HG03378 (cell line): Measurements from ENCODE around the gene ABI3.
"Not testable (repeated sequence)": the region's sequence is repeated elsewhere in the genome, so short reads cannot be mapped to it uniquely, and the experiment has no call there.

Experiments
- ATAC-seq: cut with Tn5 transposase; IDR thresholded peaks from one replicate; pipeline ENCODE4 v1.9.1; 2021; ENCODE audit warnings: mild to moderate bottlenecking, moderate library complexity; ENCODE audit not compliant: unreplicated experiment

Gene ABI3, protein sequence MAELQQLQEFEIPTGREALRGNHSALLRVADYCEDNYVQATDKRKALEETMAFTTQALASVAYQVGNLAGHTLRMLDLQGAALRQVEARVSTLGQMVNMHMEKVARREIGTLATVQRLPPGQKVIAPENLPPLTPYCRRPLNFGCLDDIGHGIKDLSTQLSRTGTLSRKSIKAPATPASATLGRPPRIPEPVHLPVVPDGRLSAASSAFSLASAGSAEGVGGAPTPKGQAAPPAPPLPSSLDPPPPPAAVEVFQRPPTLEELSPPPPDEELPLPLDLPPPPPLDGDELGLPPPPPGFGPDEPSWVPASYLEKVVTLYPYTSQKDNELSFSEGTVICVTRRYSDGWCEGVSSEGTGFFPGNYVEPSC

DNA sequence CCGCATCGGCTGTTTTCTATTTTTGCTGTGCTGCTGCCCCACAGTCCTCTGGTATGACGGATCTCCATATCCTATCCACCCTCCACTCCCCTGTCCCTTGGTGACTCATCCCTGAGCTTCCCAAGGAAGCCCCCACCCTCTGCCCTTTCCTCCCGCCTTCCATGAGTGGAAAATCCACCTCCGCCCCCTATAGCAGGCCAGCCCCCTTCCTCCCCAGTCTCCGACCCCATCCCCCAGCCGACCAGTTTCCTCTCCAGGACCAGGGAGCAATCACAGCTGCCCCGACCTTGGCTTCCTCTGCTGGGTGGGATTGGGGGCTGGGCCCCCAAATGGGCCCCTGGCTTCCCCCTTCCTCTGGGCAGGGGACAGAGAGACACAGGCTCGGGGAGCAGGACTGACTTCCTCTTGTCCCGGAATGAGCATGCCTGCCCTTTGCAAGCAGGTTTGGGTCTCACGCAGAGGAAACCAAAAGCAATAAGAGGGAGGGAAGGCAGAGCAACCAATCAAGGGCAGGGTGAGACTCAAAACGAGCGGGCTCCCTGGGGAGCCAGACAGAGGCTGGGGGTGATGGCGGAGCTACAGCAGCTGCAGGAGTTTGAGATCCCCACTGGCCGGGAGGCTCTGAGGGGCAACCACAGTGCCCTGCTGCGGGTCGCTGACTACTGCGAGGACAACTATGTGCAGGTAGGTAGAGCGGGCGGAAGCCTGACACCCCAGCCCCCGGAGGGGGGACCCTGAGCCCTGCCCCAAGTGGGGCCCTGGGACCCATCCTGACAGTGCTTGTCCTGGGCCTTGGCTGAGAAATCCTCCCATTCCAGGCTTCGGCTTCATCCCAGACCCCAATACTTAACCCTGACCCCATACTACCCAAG, at the start of gene ABI3, which contains the start of gene GNGT2:
Gene ABI3 (plus strand): TSS at position 550 of the 872 bp plus-strand sequence. CDS start 18 bp downstream, at position 568.
Gene GNGT2 (minus strand): TSS at position 417 of the 872 bp plus-strand sequence. CDS start 3,152 bp downstream, outside the sequence.
- ATAC-seq = peak; percentile 58

- ATAC-seq = no peak
Observed at GRCh38 chr17:49162866-49163265, 47.6 kb upstream of the ABI3 start.

DNA sequence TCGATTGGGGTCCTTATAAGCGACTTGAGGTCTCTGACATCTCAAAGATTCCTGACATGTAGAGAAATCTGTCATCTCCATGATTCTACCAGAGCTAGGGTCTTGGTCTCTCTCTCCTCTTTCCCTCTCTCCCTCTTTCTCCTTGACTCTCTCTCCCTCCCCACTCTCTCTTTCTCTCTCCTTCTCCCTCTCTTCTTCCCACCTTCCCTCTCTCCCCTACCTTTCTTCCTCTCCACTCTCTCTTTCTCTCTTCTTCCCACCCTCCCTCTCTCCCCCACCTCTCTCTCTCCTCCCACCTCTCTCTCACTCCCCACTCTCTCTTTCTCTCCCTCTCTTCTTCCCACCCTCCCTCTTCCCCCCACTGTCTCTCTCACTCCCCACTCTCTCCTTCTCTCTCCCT, 45.4 kb upstream of the ABI3 start:
- no peak for ATAC-seq

DNA sequence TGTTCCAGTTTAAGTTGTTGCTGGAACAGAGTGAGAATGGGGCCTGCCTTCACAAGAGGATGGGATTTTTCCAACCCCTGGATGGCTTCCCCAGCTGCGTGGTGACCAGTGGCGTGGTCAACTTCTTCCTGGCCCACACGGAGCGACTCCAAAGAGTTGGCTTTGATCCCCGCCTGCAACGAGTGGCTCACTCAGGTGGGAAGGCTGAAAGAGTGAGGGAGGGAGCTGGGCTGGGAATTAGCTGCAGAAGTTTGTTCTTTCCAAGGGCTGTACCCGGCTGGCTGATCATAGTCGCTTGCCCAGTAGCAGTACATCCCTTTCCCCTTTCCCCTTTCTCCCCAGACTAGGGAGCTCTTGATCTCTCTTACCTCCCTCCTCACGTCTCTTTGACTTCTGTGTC, 41.8 kb upstream of the ABI3 start:
- ATAC-seq = no peak

DNA sequence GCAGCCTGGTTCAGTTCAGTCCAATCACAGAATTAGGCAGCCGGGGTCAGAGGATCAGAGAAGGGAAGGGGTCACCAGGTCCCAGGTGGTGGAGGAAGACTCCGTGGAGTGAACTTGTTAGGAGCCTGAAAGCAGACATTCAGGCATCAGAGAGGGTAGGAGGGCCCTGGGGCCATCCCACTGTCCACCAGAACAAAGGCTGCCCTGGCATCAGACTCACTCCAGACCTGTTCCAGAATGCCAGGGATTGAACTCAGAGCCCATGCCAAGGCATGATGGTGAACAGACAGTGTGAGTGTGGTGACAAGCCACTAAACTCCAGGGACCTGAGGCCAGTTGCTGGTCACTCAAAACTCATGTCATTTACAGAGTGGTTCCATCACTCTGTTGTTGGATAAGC, 40.3 kb upstream of the ABI3 start:
- ATAC-seq = no peak

DNA sequence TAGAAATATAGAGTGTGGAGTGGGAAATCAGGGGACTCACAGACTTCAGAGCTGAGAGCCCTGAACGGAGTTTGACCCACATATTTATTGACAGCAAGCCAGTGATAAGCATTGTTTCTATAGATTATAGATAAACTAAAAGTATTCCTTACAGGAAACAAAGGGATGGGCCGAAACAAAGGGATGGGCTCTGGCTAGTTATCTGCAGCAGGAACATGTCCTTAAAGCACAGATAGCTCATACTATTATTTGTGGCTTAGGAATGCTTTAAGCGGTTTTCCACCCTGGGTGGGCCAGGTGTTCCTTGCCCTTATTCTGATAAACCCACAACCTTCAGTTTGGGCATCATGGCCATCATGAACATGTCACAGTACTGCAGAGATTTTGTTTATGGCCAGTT, 39.8 kb upstream of the ABI3 start:
- not testable (repeated sequence) for ATAC-seq

DNA sequence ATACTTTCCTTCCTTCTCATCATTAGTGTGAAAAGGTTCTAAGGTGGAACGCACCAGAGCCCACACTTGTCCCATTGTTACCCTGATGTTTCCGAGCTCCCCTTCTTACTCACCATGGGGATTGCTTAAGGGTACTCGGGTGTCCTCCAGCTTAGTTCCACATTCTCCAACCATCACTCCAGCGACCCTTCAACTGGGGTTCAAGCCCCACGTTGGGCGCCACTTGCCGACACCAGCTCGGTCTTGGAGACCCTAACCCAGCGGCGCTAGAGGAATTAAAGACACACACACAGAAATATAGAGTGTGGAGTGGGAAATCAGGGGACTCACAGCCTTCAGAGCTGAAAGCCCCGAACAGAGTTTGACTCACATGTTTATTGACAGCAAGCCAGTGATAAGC, 34.5 kb upstream of the ABI3 start:
- ATAC-seq = not testable (repeated sequence)

DNA sequence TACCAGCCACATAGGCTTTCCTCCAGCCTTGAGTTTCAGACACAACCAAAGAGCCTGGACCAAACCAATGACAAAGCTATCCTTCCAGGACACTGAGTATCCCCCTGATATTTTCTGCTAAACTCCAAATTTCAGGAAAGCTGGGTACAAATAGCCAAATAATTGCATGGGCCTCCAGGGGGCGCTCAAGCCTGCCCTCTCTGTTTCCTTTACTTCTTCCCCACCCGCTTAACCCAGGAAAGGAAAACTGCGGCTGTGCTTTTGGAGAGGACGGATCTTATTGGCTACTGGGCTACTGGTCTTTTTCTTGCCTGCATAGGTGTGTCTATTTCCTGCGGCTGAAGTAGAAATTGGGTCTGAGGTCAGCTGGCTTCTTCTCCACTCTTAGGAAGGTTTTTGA, 30.2 kb upstream of the ABI3 start:
- ATAC-seq = no peak

- ATAC-seq = no peak
Observed at GRCh38 chr17:49180998-49181635, 29.4 kb upstream of the ABI3 start.

DNA sequence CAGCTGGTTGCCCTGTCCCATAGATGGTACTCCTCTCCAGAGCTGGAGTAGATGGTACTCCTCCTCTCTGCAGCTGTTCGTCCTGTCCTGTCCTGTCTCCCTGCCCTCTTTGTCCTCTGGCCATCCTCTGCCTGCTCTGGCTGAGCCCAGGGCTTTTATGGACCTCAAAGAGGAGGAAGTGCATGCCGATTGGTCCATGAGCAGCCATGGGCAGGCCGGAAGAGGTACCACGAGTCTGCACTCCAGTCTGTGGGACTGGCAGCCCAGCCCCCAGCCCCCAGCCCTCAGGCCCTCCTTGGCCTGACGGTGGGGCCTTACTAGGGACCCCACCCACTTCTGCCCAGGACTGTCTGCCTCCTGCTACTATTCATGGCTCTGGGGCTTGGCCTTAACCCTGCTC, 27.2 kb upstream of the ABI3 start:
- no peak for ATAC-seq

- ATAC-seq = no peak
Observed at GRCh38 chr17:49183801-49184200, 26.7 kb upstream of the ABI3 start.

DNA sequence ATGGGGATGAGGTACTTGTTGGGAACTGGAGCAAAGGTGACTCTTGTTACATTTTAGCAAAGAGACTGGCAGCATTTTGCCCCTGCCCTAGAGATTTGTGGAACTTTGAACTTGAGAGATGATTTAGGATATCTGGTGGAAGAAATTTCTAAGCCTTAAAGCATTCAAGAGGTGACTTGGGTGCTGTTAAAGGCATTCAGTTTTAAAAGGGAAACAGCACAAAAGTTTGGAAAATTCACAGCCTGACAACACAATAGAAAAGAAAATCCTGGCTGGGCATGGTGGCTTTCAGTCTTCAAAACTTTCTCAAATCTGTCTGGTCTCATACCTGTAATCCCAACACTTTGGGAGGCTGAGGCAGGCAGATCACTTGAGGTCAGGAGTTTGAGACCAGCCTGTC, 26.0 kb upstream of the ABI3 start:
- ATAC-seq = not testable (repeated sequence)

DNA sequence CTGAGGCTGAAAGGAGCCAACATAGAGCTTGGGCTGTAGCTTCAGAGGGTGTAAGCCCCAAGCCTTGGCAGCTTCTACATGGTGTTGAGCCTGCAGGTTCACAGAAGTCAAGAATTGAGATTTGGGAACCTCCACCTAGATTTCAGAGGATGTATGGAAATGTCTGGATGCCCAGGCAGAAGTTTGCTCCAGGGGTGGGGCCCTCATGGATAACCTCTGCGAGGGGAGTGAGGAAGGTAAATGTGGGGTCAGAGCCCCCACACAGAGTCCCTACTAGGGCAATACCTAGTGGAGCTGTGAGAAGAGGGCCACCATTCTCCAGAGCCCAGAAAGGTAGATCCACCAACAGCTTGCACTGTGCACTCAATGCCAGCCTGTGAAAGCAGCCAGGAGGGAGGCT, 25.1 kb upstream of the ABI3 start:
- not testable (repeated sequence) for ATAC-seq

DNA sequence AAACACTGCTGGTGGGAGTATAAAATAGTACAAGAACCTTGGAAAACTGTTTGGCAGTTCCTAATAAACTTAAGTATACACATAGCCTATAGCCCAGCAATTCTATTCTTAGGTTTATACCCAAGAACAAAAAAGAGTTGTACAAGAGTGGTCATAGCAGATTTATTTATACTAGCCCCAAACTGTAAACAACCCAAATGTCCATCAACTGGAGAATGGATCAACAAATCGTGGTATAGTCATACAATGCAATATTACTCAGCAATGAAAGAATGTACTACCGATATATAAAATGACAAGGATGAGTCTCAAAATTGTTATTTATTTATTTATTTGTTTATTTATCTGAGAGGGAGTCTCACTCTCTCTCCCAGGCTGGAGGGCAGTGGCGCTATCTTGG, 23.2 kb upstream of the ABI3 start:
- ATAC-seq = no peak

GRCh38 chr17:49190932-49191331, 19.6 kb upstream of the ABI3 start:
- ATAC-seq = no peak

- ATAC-seq = peak; percentile 10
Observed at GRCh38 chr17:49191409-49191916, 19.0 kb upstream of the ABI3 start.

- ATAC-seq = peak; percentile 54
Observed at GRCh38 chr17:49191917-49192741, 18.4 kb upstream of the ABI3 start.

GRCh38 chr17:49193513-49194296, 16.8 kb upstream of the ABI3 start:
- no peak for ATAC-seq

GRCh38 chr17:49194297-49194607, 16.3 kb upstream of the ABI3 start:
- no peak for ATAC-seq

- ATAC-seq = no peak
Observed at GRCh38 chr17:49195751-49196150, 14.8 kb upstream of the ABI3 start.
